Activated T-cell treated with anti-CD3 and anti-CD28 coated beads, Interleukin-2, amount 50 U/mL, for 4 hours (primary cell): ENCODE measurements around the gene WDR1. TPM values are rescaled to one million over a fixed set of nuclear protein-coding genes. Genes with fewer than 3 reads are reported as not detected.
A peak's percentile ranks its signal among the peaks of the same experiment; 100 is the strongest.

Experiments used
- ATAC-seq, 2 donors: fragments of 200-7000 bp; cut with Tn5 transposase; one replicate each; pipeline ENCODE4 v1.10.0; 2021
- DNase-seq: peaks from one replicate; pipeline ENCODE4 v3.0.0-alpha.2; 2020
- H3K27me3 Mint-ChIP-seq: one replicate; pipeline ENCODE4 v1.8.0; 2021; ENCODE audit warnings: low read depth, mixed read lengths
- H3K36me3 Mint-ChIP-seq: one replicate; pipeline ENCODE4 v1.8.0; 2022; ENCODE audit warnings: mixed read lengths; ENCODE audit not compliant: insufficient read depth
- H3K4me1 Mint-ChIP-seq: one replicate; pipeline ENCODE4 v1.8.0; 2021; ENCODE audit warnings: low read depth, mixed read lengths
- H3K4me3 Mint-ChIP-seq: one replicate; pipeline ENCODE4 v1.8.0; 2021; ENCODE audit warnings: mild to moderate bottlenecking, moderate library complexity, mixed read lengths
- H3K9me3 Mint-ChIP-seq: one replicate; pipeline ENCODE4 v1.8.0; 2021; ENCODE audit warnings: mixed read lengths
- total RNA-seq, 3 donors: library from RNA; stranded (reverse); gene quantifications; one replicate each; pipeline ENCODE4 v1.2.1, GENCODE V29; 2021

The WDR1 gene
- total RNA-seq, 3 donors from 2014 or later, result 291 to 356 (median 334) TPM

GRCh38 chr4:10102474-10103332 is 13.9 kb downstream of the WDR1 start:
- H3K27me3 Mint-ChIP-seq, result no peaks in the 10 kb centered on the region
- H3K9me3 Mint-ChIP-seq, result no peaks in the 10 kb centered on the region
- H3K36me3 Mint-ChIP-seq, result peaks cover 56% of the 10 kb centered on the region
- ATAC-seq (no peak), DNase-seq (no peak)
- peaks cover 97% of the 10 kb centered on the region for H3K4me1 Mint-ChIP-seq
- H3K4me3 Mint-ChIP-seq, result no peak overlapping the region

- Mint-ChIP-seq H3K36me3 (peaks cover 63% of the 10 kb centered on the region), H3K9me3 (no peaks in the 10 kb centered on the region), H3K27me3 (no peaks in the 10 kb centered on the region), H3K4me3 (no peak overlapping the region), H3K4me1 (peaks cover 97% of the 10 kb centered on the region)
- ATAC-seq (no peak), DNase-seq (no peak)
Observed at GRCh38 chr4:10101671-10102473, 14.7 kb downstream of the WDR1 start.

GRCh38 chr4:10100734-10101216 is 15.8 kb downstream of the WDR1 start:
- no peak overlapping the region for H3K4me3 Mint-ChIP-seq
- ATAC-seq, result no peak
- no peaks in the 10 kb centered on the region for H3K9me3 Mint-ChIP-seq
- no peak for DNase-seq
- H3K36me3 Mint-ChIP-seq, result peaks cover 66% of the 10 kb centered on the region
- H3K4me1 Mint-ChIP-seq, result peaks cover 97% of the 10 kb centered on the region
- H3K27me3 Mint-ChIP-seq, result no peaks in the 10 kb centered on the region

- peak overlapping the region; percentile 35 for H3K4me3 Mint-ChIP-seq
- DNase-seq (peak; percentile 38), ATAC-seq (peak in 1 of 2 donors; percentile 10)
- no peaks in the 10 kb centered on the region for H3K9me3 Mint-ChIP-seq
- H3K4me1 Mint-ChIP-seq, result peaks cover 96% of the 10 kb centered on the region
- H3K27me3 Mint-ChIP-seq, result no peaks in the 10 kb centered on the region
- peaks cover 63% of the 10 kb centered on the region for H3K36me3 Mint-ChIP-seq
Observed at GRCh38 chr4:10099499-10100325, 16.9 kb downstream of the WDR1 start.

GRCh38 chr4:10098780-10099160 is 17.8 kb downstream of the WDR1 start:
- Mint-ChIP-seq H3K36me3 (peaks cover 59% of the 10 kb centered on the region), H3K4me1 (peaks cover 96% of the 10 kb centered on the region), H3K27me3 (no peaks in the 10 kb centered on the region), H3K9me3 (no peaks in the 10 kb centered on the region), H3K4me3 (peak overlapping the region; percentile 47)
- no peak for ATAC-seq
- peak; percentile 35 for DNase-seq

GRCh38 chr4:10097906-10098779 is 18.5 kb downstream of the WDR1 start:
- Mint-ChIP-seq H3K36me3 (peaks cover 62% of the 10 kb centered on the region), H3K4me1 (peaks cover 98% of the 10 kb centered on the region), H3K9me3 (no peaks in the 10 kb centered on the region), H3K27me3 (no peaks in the 10 kb centered on the region), H3K4me3 (peak overlapping the region; percentile 46)
- no peak for DNase-seq
- ATAC-seq, result no peak

- Mint-ChIP-seq H3K9me3 (no peaks in the 10 kb centered on the region), H3K27me3 (no peaks in the 10 kb centered on the region), H3K36me3 (peaks cover 57% of the 10 kb centered on the region), H3K4me1 (peaks cover 98% of the 10 kb centered on the region), H3K4me3 (peak overlapping the region; percentile 43)
- ATAC-seq (no peak), DNase-seq (no peak)
Observed at GRCh38 chr4:10096978-10097335, 19.6 kb downstream of the WDR1 start.

GRCh38 chr4:10096201-10096977 is 20.2 kb downstream of the WDR1 start:
- H3K4me1 Mint-ChIP-seq, result peaks cover 94% of the 10 kb centered on the region

GRCh38 chr4:10095296-10095991 is 21.2 kb downstream of the WDR1 start:
- no peaks in the 10 kb centered on the region for H3K27me3 Mint-ChIP-seq
- peaks cover 89% of the 10 kb centered on the region for H3K4me1 Mint-ChIP-seq
- no peak overlapping the region for H3K4me3 Mint-ChIP-seq
- peaks cover 48% of the 10 kb centered on the region for H3K36me3 Mint-ChIP-seq
- no peaks in the 10 kb centered on the region for H3K9me3 Mint-ChIP-seq
- DNase-seq (no peak), ATAC-seq (peak; percentile 17 to 20)

More at GRCh38 chr4:10096201-10096977, 20.2 kb downstream of the WDR1 start:
- ATAC-seq (peak; percentile 89 to 90), DNase-seq (peak; percentile 80)
- H3K9me3 Mint-ChIP-seq, result no peaks in the 10 kb centered on the region
- H3K27me3 Mint-ChIP-seq, result no peaks in the 10 kb centered on the region
- peak overlapping the region; percentile 43 for H3K4me3 Mint-ChIP-seq
- H3K36me3 Mint-ChIP-seq, result peaks cover 51% of the 10 kb centered on the region

- H3K4me1 Mint-ChIP-seq, result peaks cover 86% of the 10 kb centered on the region
- no peak for DNase-seq
- H3K9me3 Mint-ChIP-seq, result no peaks in the 10 kb centered on the region
- H3K27me3 Mint-ChIP-seq, result no peaks in the 10 kb centered on the region
- ATAC-seq, result no peak
- H3K4me3 Mint-ChIP-seq, result peak overlapping the region; percentile 11
- peaks cover 48% of the 10 kb centered on the region for H3K36me3 Mint-ChIP-seq
Observed at GRCh38 chr4:10094841-10095240, 21.8 kb downstream of the WDR1 start.

- ATAC-seq, result no peak
- Mint-ChIP-seq H3K36me3 (peaks cover 44% of the 10 kb centered on the region), H3K9me3 (no peaks in the 10 kb centered on the region)
Observed at GRCh38 chr4:10093801-10094552, 22.6 kb downstream of the WDR1 start.

GRCh38 chr4:10093271-10093621 is 23.4 kb downstream of the WDR1 start:
- Mint-ChIP-seq H3K9me3 (no peaks in the 10 kb centered on the region), H3K36me3 (peaks cover 46% of the 10 kb centered on the region), H3K27me3 (no peaks in the 10 kb centered on the region), H3K4me1 (peaks cover 73% of the 10 kb centered on the region), H3K4me3 (peak overlapping the region; percentile 37)
- DNase-seq (no peak), ATAC-seq (no peak)

More at GRCh38 chr4:10093801-10094552, 22.6 kb downstream of the WDR1 start:
- H3K27me3 Mint-ChIP-seq, result no peaks in the 10 kb centered on the region
- H3K4me1 Mint-ChIP-seq, result peaks cover 80% of the 10 kb centered on the region
- DNase-seq, result no peak
- peak overlapping the region; percentile 37 for H3K4me3 Mint-ChIP-seq
